B cell (primary cell): ENCODE results near the gene LRRC8D. TPM values are rescaled to one million over a fixed set of nuclear protein-coding genes. Genes with fewer than 3 reads are reported as not detected.

Source experiments
- ATAC-seq: fragments of 200-7000 bp; cut with Tn5 transposase; one replicate; pipeline ENCODE4 v1.10.0; 2021; ENCODE audit warnings: low read depth, mild to moderate bottlenecking, moderate number of reproducible peaks, moderate library complexity
- CTCF ChIA-PET: fragments of 350-600 bp; sonication (Branson Sonifier 250); formaldehyde crosslinking; loops from one replicate; lab custom pipeline; 2021; ENCODE audit warnings: antibody characterized with exemption, inconsistent platforms; lab: Charles Lee
- POLR2A ChIA-PET: fragments of 350-600 bp; sonication (Branson Sonifier 250); formaldehyde crosslinking; loops from one replicate; lab custom pipeline; 2021; ENCODE audit warnings: antibody characterized with exemption; lab: Charles Lee
- DNase-seq: peaks from one replicate; pipeline ENCODE4 v3.0.0; 2013
- H2AFZ ChIP-seq: 2 replicates; pipeline ENCODE4 v1.6.1; 2012; ENCODE audit warnings: mild to moderate bottlenecking, low read depth, low read length; ENCODE audit not compliant: insufficient read depth, poor library complexity, severe bottlenecking
- H3K27ac ChIP-seq, 2 donors: 1 replicate in 1 of 2; 2 replicates in 1 of 2; pipeline ENCODE4 v1.5.1; 2012 to 2013; ENCODE audit warnings: low read length in 2 of 2, mild to moderate bottlenecking in 2 of 2, moderate library complexity in 1 of 2
- H3K27me3 ChIP-seq, 4 experiments: fragments of 200-600 bp in 1 of 4; sonication (generic) in 1 of 4; replicated peaks in 1 of 4; 1 replicate in 2 of 4; 2 replicates in 2 of 4; pipeline versions ENCODE4 v1.6.1 to v1.7.0; 2013 to 2016; ENCODE audit warnings: low read length in 3 of 4, mild to moderate bottlenecking in 2 of 4, mixed read lengths in 1 of 4, moderate library complexity in 1 of 4; ENCODE audit not compliant: insufficient read depth in 4 of 4, control insufficient read depth in 3 of 4; ENCODE audit errors: control extremely low read depth in 1 of 4
- H3K36me3 ChIP-seq, 2 experiments: replicated peaks in 1 of 2; 1 replicate in 1 of 2; 2 replicates in 1 of 2; pipeline versions ENCODE4 v1.6.1 to v1.7.1; 2013; ENCODE audit warnings: low read length in 1 of 2; ENCODE audit not compliant: insufficient read depth in 2 of 2, control insufficient read depth in 1 of 2; ENCODE audit errors: control extremely low read depth in 1 of 2, extremely low read depth in 1 of 2
- H3K4me1 ChIP-seq, 2 donors: fragments of 200-600 bp in 1 of 2; sonication (generic) in 1 of 2; 1 replicate in 1 of 2; 2 replicates in 1 of 2; pipeline versions ENCODE4 v1.5.1 to v1.6.1; 2013 to 2017; ENCODE audit warnings: low read length in 2 of 2; ENCODE audit not compliant: control insufficient read depth in 2 of 2, insufficient read depth in 2 of 2
- H3K4me2 ChIP-seq: replicated peaks from 2 replicates; pipeline ENCODE3; 2012; ENCODE audit warnings: mild to moderate bottlenecking, low read depth, low read length; ENCODE audit not compliant: poor library complexity, severe bottlenecking
- H3K4me3 ChIP-seq, 5 experiments: fragments of 200-600 bp in 1 of 5; sonication (generic) in 1 of 5; 1 replicate in 3 of 5; 2 replicates in 2 of 5; pipeline versions ENCODE4 v1.5.1 to v1.7.0; 2011 to 2016; ENCODE audit warnings: low read length in 4 of 5, mild to moderate bottlenecking in 4 of 5, low read depth in 2 of 5, control low read depth in 1 of 5, moderate library complexity in 1 of 5; ENCODE audit not compliant: insufficient read depth in 1 of 5; ENCODE audit errors: control extremely low read depth in 1 of 5, extremely low read depth in 1 of 5
- H3K79me2 ChIP-seq: fragments of 200-600 bp; sonication (generic); one replicate; pipeline ENCODE4 v1.6.0; 2016; ENCODE audit warnings: low read length; ENCODE audit not compliant: control insufficient read depth, insufficient read depth
- H3K9ac ChIP-seq: fragments of 200-600 bp; sonication (generic); 2 replicates; pipeline ENCODE4 v1.6.1; 2017; ENCODE audit warnings: mild to moderate bottlenecking, low read length, moderate library complexity
- H3K9me3 ChIP-seq, 3 donors: one replicate each; pipeline versions ENCODE4 v1.6.1 to v1.7.1; 2013; ENCODE audit warnings: low read length in 2 of 3; ENCODE audit not compliant: control insufficient read depth in 2 of 3, insufficient read depth in 1 of 3; ENCODE audit errors: control extremely low read depth in 1 of 3
- H4K20me1 ChIP-seq: 2 replicates; pipeline ENCODE4 v1.6.0; 2012; ENCODE audit warnings: mild to moderate bottlenecking, low read length; ENCODE audit not compliant: insufficient read depth, control insufficient read depth, poor library complexity, severe bottlenecking
- H3K27ac Mint-ChIP-seq: one replicate; pipeline ENCODE4 v1.8.0; 2021; ENCODE audit warnings: mixed read lengths
- H3K27me3 Mint-ChIP-seq: one replicate; pipeline ENCODE4 v1.8.0; 2021; ENCODE audit warnings: mixed read lengths
- H3K4me1 Mint-ChIP-seq: one replicate; pipeline ENCODE4 v1.8.0; 2021; ENCODE audit warnings: mixed read lengths
- H3K4me3 Mint-ChIP-seq: one replicate; pipeline ENCODE4 v1.8.0; 2021; ENCODE audit warnings: mixed read lengths
- H3K9me3 Mint-ChIP-seq: one replicate; pipeline ENCODE4 v1.8.0; 2022; ENCODE audit warnings: mixed read lengths; ENCODE audit not compliant: insufficient read depth
- CTCF ChIP-seq: fragments of 200-600 bp; IDR thresholded peaks from one replicate; pipeline ENCODE4 v1.8.0; 2022; ENCODE audit warnings: antibody characterized with exemption, mild to moderate bottlenecking
- EZH2 ChIP-seq: IDR thresholded peaks from 2 replicates; pipeline ENCODE4 v1.6.1; 2012; ENCODE audit warnings: borderline replicate concordance, low read depth, mild to moderate bottlenecking, moderate library complexity, low read length; ENCODE audit not compliant: insufficient read depth, poor library complexity, severe bottlenecking
- WGBS: methylation state at CpG from one replicate; pipeline ENCODE4 v1.1.5; 2013; ENCODE audit warnings: missing lambda C conversion rate; ENCODE audit not compliant: insufficient coverage; 5-methylcytosine and 5-hydroxymethylcytosine counted together
- intact Hi-C: fragments of 100-400 bp; cut with micrococcal nuclease; formaldehyde crosslinking; loops from one replicate; pipeline ENCODE4 v1.10.0; 2022
- polyA plus RNA-seq: library from polyadenylated mRNA; depleted of rRNA; stranded (reverse); fragments of >200 nt; gene quantifications from 2 replicates; pipeline ENCODE4 v1.2.3, GENCODE V29; 2012
- total RNA-seq, 2 donors: library from RNA; stranded (reverse); fragments of 120-200 nt in 1 of 2; gene quantifications; 1 replicate in 1 of 2; 2 replicates in 1 of 2; pipeline versions ENCODE4 v1.2.3 to v1.2.4, GENCODE V29; 2013 to 2022

LRRC8D gene
- total and polyA plus RNA-seq, 2 donors (not counting 1 experiment from before 2014, with no cell fraction given), result 23.7 to 47.0 TPM

GRCh38 chr1:89959719-89960118 is 138.9 kb downstream of the LRRC8D start:
- no peaks in the 10 kb centered on the region for H3K27me3 ChIP-seq
- no peaks in the 10 kb centered on the region for H3K36me3 ChIP-seq
- DNase-seq (no peak), ATAC-seq (no peak)
- H3K27ac Mint-ChIP-seq, result no peak overlapping the region
- no CpG with 5 or more reads among the region's 2 CpGs for WGBS
- no peaks in the 10 kb centered on the region for H3K9me3 Mint-ChIP-seq
- intact Hi-C loops, result no loop called here
- H2AFZ ChIP-seq, result no peak overlapping the region
- no peaks in the 10 kb centered on the region for H4K20me1 ChIP-seq
- no peak overlapping the region for H3K4me3 ChIP-seq
- no peak overlapping the region for H3K4me3 Mint-ChIP-seq
- peaks cover 19% of the 10 kb centered on the region for H3K4me1 Mint-ChIP-seq
- no peaks in the 10 kb centered on the region for H3K79me2 ChIP-seq
- ChIA-PET CTCF (no interaction called here), POLR2A (no interaction called here)
- no peak overlapping the region for H3K4me2 ChIP-seq
- TF ChIP-seq EZH2 (no peak), CTCF (no peak)
- H3K4me1 ChIP-seq, result peaks cover 8 to 13% of the 10 kb centered on the region in 2 donors
- no peak overlapping the region for H3K9ac ChIP-seq
- no peak overlapping the region for H3K27ac ChIP-seq
- H3K9me3 ChIP-seq, result no peaks in the 10 kb centered on the region
- H3K27me3 Mint-ChIP-seq, result peaks cover 5% of the 10 kb centered on the region

- no peaks in the 10 kb centered on the region for H3K27me3 ChIP-seq
- no peak overlapping the region for H3K4me3 ChIP-seq
- Mint-ChIP-seq H3K27me3 (peaks cover 10% of the 10 kb centered on the region), H3K4me1 (peaks cover 13% of the 10 kb centered on the region), H3K27ac (no peak overlapping the region), H3K9me3 (no peaks in the 10 kb centered on the region), H3K4me3 (no peak overlapping the region)
- WGBS, result 60% methylated on average over 1 of the region's 6 CpGs
- no peaks in the 10 kb centered on the region for H3K79me2 ChIP-seq
- TF ChIP-seq EZH2 (no peak), CTCF (no peak)
- POLR2A ChIA-PET, result no interaction called here
- H4K20me1 ChIP-seq, result no peaks in the 10 kb centered on the region
- H2AFZ ChIP-seq, result no peak overlapping the region
- H3K27ac ChIP-seq, result no peak overlapping the region
- peak overlapping the region; percentile 12 for H3K4me2 ChIP-seq
- DNase-seq (no peak), ATAC-seq (no peak)
- intact Hi-C loops, result no loop called here
- H3K36me3 ChIP-seq, result no peaks in the 10 kb centered on the region
- H3K9me3 ChIP-seq, result no peaks in the 10 kb centered on the region
- CTCF ChIA-PET, result interaction anchor here (0.6 kb wide), 1 partner anchor 963 kb away, joined by 4 read pairs; no protein-coding TSS in a partner anchor
- H3K4me1 ChIP-seq, result peaks cover 2 to 10% of the 10 kb centered on the region in 2 donors
- H3K9ac ChIP-seq, result no peak overlapping the region
Observed at GRCh38 chr1:89962024-89962741, 141.4 kb downstream of the LRRC8D start.
